GM18868 (cell line): Measurements from ENCODE around the gene UTS2R.
"Not testable (repeated sequence)": the region's sequence is repeated elsewhere in the genome, so short reads cannot be mapped to it uniquely, and the experiment has no call there.

Source experiments
- ATAC-seq: cut with Tn5 transposase; IDR thresholded peaks from one replicate; pipeline ENCODE4 v1.9.1; 2021; ENCODE audit warnings: mild to moderate bottlenecking, moderate library complexity; ENCODE audit not compliant: unreplicated experiment

The UTS2R gene

GRCh38 chr17:82374626-82375331 lies 3.2 kb downstream of the UTS2R start:
- ATAC-seq, result no peak

- ATAC-seq, result no peak
Observed at GRCh38 chr17:82375359-82376041, 3.9 kb downstream of the UTS2R start.

- no peak for ATAC-seq
Observed at GRCh38 chr17:82376042-82376730, 4.6 kb downstream of the UTS2R start.

GRCh38 chr17:82377294-82377693 lies 5.7 kb downstream of the UTS2R start:
- ATAC-seq, result not testable (repeated sequence)

GRCh38 chr17:82377924-82378740 lies 6.6 kb downstream of the UTS2R start:
- no peak for ATAC-seq

GRCh38 chr17:82378741-82379021 lies 7.1 kb downstream of the UTS2R start:
- no peak for ATAC-seq

- ATAC-seq, result no peak
Observed at GRCh38 chr17:82380860-82381702, 9.5 kb downstream of the UTS2R start.

GRCh38 chr17:82381703-82382009 lies 10.1 kb downstream of the UTS2R start:
- ATAC-seq, result not testable (repeated sequence)

GRCh38 chr17:82382220-82382932 lies 10.8 kb downstream of the UTS2R start:
- ATAC-seq, result not testable (repeated sequence)

- ATAC-seq, result no peak
Observed at GRCh38 chr17:82382933-82383255, 11.3 kb downstream of the UTS2R start.

GRCh38 chr17:82383411-82383810 lies 11.8 kb downstream of the UTS2R start:
- ATAC-seq, result no peak

- no peak for ATAC-seq
Observed at GRCh38 chr17:82384051-82384729, 12.6 kb downstream of the UTS2R start.

GRCh38 chr17:82384730-82385481 lies 13.3 kb downstream of the UTS2R start:
- ATAC-seq, result no peak

GRCh38 chr17:82385559-82386254 lies 14.1 kb downstream of the UTS2R start:
- no peak for ATAC-seq

GRCh38 chr17:82386255-82386831 lies 14.8 kb downstream of the UTS2R start:
- no peak for ATAC-seq

- no peak for ATAC-seq
Observed at GRCh38 chr17:82386881-82387704, 15.5 kb downstream of the UTS2R start.

GRCh38 chr17:82387705-82388106 lies 16.1 kb downstream of the UTS2R start:
- ATAC-seq, result no peak
